ENCODE measurements around the gene CLIP1.
"Not testable (repeated sequence)": the region's sequence is repeated elsewhere in the genome, so short reads cannot be mapped to it uniquely, and the experiment has no call there.

Gene CLIP1

GRCh38 chr12:122368361-122369073 lies 54.0 kb downstream of the CLIP1 start:
- peak overlapping the region; percentile 49 for H3K27ac ChIP-seq
- DNase-seq (ENCODE audit: low spot score): no peak
- TF ChIP-seq CTCF (conservative IDR thresholded peaks at IDR 0.05; ENCODE audit: low read depth): no peak
- POLR2A ChIA-PET (ENCODE audit: low non-redundant PET): no interaction called here
- CTCF ChIA-PET: interaction anchor here (0.6 kb wide), 1 partner anchor 103 kb away, joined by 6 read pairs; no protein-coding TSS in a partner anchor

- H3K27ac ChIP-seq: peak overlapping the region; percentile 58
- CTCF ChIA-PET; DNase-seq (ENCODE audit: low spot score); POLR2A ChIA-PET (ENCODE audit: low non-redundant PET): not testable (repeated sequence)
These were observed 54.8 kb downstream of the CLIP1 start for GRCh38 chr12:122367632-122368031.

GRCh38 chr12:122366685-122367475 lies 55.6 kb downstream of the CLIP1 start:
- ChIA-PET POLR2A (ENCODE audit: low non-redundant PET) (no interaction called here), CTCF (interaction anchor here (0.6 kb wide), 2 partner anchors 19 to 1718 kb away, joined by 4 read pairs; no protein-coding TSS in a partner anchor)
- no peak for TF ChIP-seq CTCF (conservative IDR thresholded peaks at IDR 0.05; ENCODE audit: low read depth)
- peak overlapping the region; percentile 84 for H3K27ac ChIP-seq
- peak; percentile 86 for DNase-seq (ENCODE audit: low spot score)

- DNase-seq (ENCODE audit: low spot score); POLR2A ChIA-PET (ENCODE audit: low non-redundant PET); H3K27ac ChIP-seq: not testable (repeated sequence)
- CTCF ChIA-PET: interaction anchor here (1.0 kb wide), 1 partner anchor 106 kb away, joined by 3 read pairs; no protein-coding TSS in a partner anchor
These were observed 57.2 kb downstream of the CLIP1 start for GRCh38 chr12:122365226-122365625.

- no peak for TF ChIP-seq CTCF (conservative IDR thresholded peaks at IDR 0.05; ENCODE audit: low read depth)
- POLR2A ChIA-PET (ENCODE audit: low non-redundant PET): no interaction called here
- CTCF ChIA-PET: interaction anchor here (1.0 kb wide), 1 partner anchor 8 kb away, joined by 4 read pairs; no protein-coding TSS in a partner anchor
- H3K27ac ChIP-seq: no peak overlapping the region
- DNase-seq (ENCODE audit: low spot score): no peak
These were observed 58.7 kb downstream of the CLIP1 start for GRCh38 chr12:122363782-122364181.

GRCh38 chr12:122362755-122363154 lies 59.7 kb downstream of the CLIP1 start:
- no peak for TF ChIP-seq CTCF (conservative IDR thresholded peaks at IDR 0.05; ENCODE audit: low read depth)
- peak overlapping the region; percentile 23; the same call in 1 of the 2 replicates for H3K27ac ChIP-seq
- CTCF ChIA-PET: interaction anchor here (0.6 kb wide), 2 partner anchors 75 to 142 kb away, joined by 3 read pairs; no protein-coding TSS in a partner anchor
- no peak for DNase-seq (ENCODE audit: low spot score)
- POLR2A ChIA-PET (ENCODE audit: low non-redundant PET): no interaction called here

- CTCF ChIA-PET; POLR2A ChIA-PET (ENCODE audit: low non-redundant PET); DNase-seq (ENCODE audit: low spot score); H3K27ac ChIP-seq: not testable (repeated sequence)
These were observed 64.1 kb downstream of the CLIP1 start for GRCh38 chr12:122358403-122358802.

GRCh38 chr12:122357536-122357935 lies 64.9 kb downstream of the CLIP1 start:
- H3K27ac ChIP-seq; DNase-seq (ENCODE audit: low spot score); CTCF ChIA-PET; POLR2A ChIA-PET (ENCODE audit: low non-redundant PET): not testable (repeated sequence)

- CTCF ChIA-PET; H3K27ac ChIP-seq; POLR2A ChIA-PET (ENCODE audit: low non-redundant PET); DNase-seq (ENCODE audit: low spot score): not testable (repeated sequence)
These were observed 65.5 kb downstream of the CLIP1 start for GRCh38 chr12:122356991-122357390.

All from RWPE1 (cell line).